B cell (primary cell): ENCODE measurements around the gene NPY1R.

Experiments
- CTCF ChIP-seq: fragments of 200-600 bp; IDR thresholded peaks from one replicate; pipeline ENCODE4 v1.8.0; 2022; ENCODE audit warnings: antibody characterized with exemption, mild to moderate bottlenecking
- EZH2 ChIP-seq: IDR thresholded peaks from 2 replicates; pipeline ENCODE4 v1.6.1; 2012; ENCODE audit warnings: borderline replicate concordance, low read depth, mild to moderate bottlenecking, moderate library complexity, low read length; ENCODE audit not compliant: insufficient read depth, poor library complexity, severe bottlenecking

GRCh38 chr4:163279713-163280112 is 52.7 kb downstream of the NPY1R start:
- no peak for TF ChIP-seq CTCF
- TF ChIP-seq EZH2, result no peak
